OCI-LY3 (cell line): ENCODE measurements around the gene EXPH5.

Experiments used
- H2AFZ ChIP-seq: fragments of 200-600, 300-600 bp; shearing (Covaris generic); 2 replicates; pipeline ENCODE4 v1.6.0; 2014; ENCODE audit warnings: antibody characterized with exemption, low read depth, low read length
- H3K27ac ChIP-seq: fragments of 200-600, 300-600 bp; sonication (generic); 2 replicates; pipeline ENCODE4 v1.5.1; 2014; ENCODE audit warnings: mild to moderate bottlenecking, low read length, moderate library complexity, mixed read lengths
- H3K27me3 ChIP-seq: fragments of 200-600, 300-600 bp; sonication (generic); 2 replicates; pipeline ENCODE4 v1.6.1; 2014; ENCODE audit warnings: low read depth, low read length, mixed read lengths
- H3K36me3 ChIP-seq: fragments of 200-600, 300-600 bp; sonication (generic); replicated peaks from 2 replicates; pipeline ENCODE3; 2014; ENCODE audit warnings: low read depth, low read length, mixed read lengths
- H3K4me1 ChIP-seq: fragments of 300-600, 200-600 bp; sonication (generic); 2 replicates; pipeline ENCODE4 v1.6.1; 2014; ENCODE audit warnings: low read length, mixed read lengths
- H3K4me2 ChIP-seq: fragments of 200-600, 300-600 bp; sonication (generic); 2 replicates; pipeline ENCODE4 v1.6.1; 2014; ENCODE audit warnings: low read length, mixed read lengths
- H3K4me3 ChIP-seq: fragments of 300-600, 200-600 bp; sonication (generic); 2 replicates; pipeline ENCODE4 v1.5.1; 2014; ENCODE audit warnings: antibody characterized with exemption, mild to moderate bottlenecking, low read length, moderate library complexity
- H3K79me2 ChIP-seq: fragments of 300-600, 200-600 bp; shearing (Covaris generic); 2 replicates; pipeline ENCODE4 v1.6.1; 2014; ENCODE audit warnings: mild to moderate bottlenecking, low read length, mixed read lengths
- H3K9ac ChIP-seq: fragments of 300-600, 200-600 bp; shearing (Covaris generic); 2 replicates; pipeline ENCODE4 v1.6.0; 2014; ENCODE audit warnings: mild to moderate bottlenecking, low read length, moderate library complexity
- H3K9me3 ChIP-seq: fragments of 200-600, 300-600 bp; shearing (Covaris generic); 2 replicates; pipeline ENCODE4 v1.6.1; 2014; ENCODE audit warnings: low read length, mixed read lengths; ENCODE audit not compliant: insufficient read depth
- H4K20me1 ChIP-seq: fragments of 200-600, 300-600 bp; sonication (generic); 2 replicates; pipeline ENCODE4 v1.6.1; 2016; ENCODE audit warnings: low read length, mixed read lengths; ENCODE audit not compliant: insufficient read depth
- CTCF ChIP-seq: fragments of 200-600, 300-600 bp; sonication (generic); IDR thresholded peaks from 2 replicates; pipeline ENCODE4 v1.5.1; 2014; ENCODE audit warnings: antibody characterized with exemption, low read length, low read depth
- EZH2phosphoT487 ChIP-seq: fragments of 200-600 bp; shearing (Covaris generic); IDR thresholded peaks from 2 replicates; pipeline ENCODE4 v1.6.1; 2018; ENCODE audit warnings: antibody characterized with exemption, mixed run types, low read depth

EXPH5 gene

GRCh38 chr11:108500169-108500568 is 93.4 kb downstream of the EXPH5 start:
- Histone ChIP-seq H3K4me2 (no peak overlapping the region), H2AFZ (no peak overlapping the region), H4K20me1 (no peaks in the 10 kb centered on the region), H3K27ac (no peak overlapping the region), H3K27me3 (peaks cover 16% of the 10 kb centered on the region), H3K9ac (no peak overlapping the region), H3K79me2 (no peaks in the 10 kb centered on the region), H3K9me3 (no peaks in the 10 kb centered on the region), H3K36me3 (no peaks in the 10 kb centered on the region), H3K4me1 (no peaks in the 10 kb centered on the region), H3K4me3 (no peak overlapping the region)
- TF ChIP-seq EZH2phosphoT487 (no peak), CTCF (no peak)

GRCh38 chr11:108498816-108499408 is 94.7 kb downstream of the EXPH5 start:
- no peak for TF ChIP-seq EZH2phosphoT487
- TF ChIP-seq CTCF: no peak
- Histone ChIP-seq H3K36me3 (no peaks in the 10 kb centered on the region), H3K4me1 (no peaks in the 10 kb centered on the region), H3K79me2 (no peaks in the 10 kb centered on the region), H3K27me3 (peaks cover 16% of the 10 kb centered on the region), H3K27ac (no peak overlapping the region), H4K20me1 (no peaks in the 10 kb centered on the region), H3K9ac (no peak overlapping the region), H3K4me3 (peak overlapping the region; percentile 76), H3K4me2 (peak overlapping the region; percentile 39), H2AFZ (no peak overlapping the region), H3K9me3 (no peaks in the 10 kb centered on the region)

- 0 out of 2 replicates have a peak within 1 kb of the TSS, but pooled peaks have one; percentile 40 for H2AFZ ChIP-seq
- H3K27me3 ChIP-seq: peaks cover 16% of the 10 kb centered on the region
- peak within 1 kb of the TSS; percentile 39 for H3K4me2 ChIP-seq
- TF ChIP-seq EZH2phosphoT487 (no peak), CTCF (no peak)
- H3K79me2 ChIP-seq: no peaks in the 10 kb centered on the region
- H3K36me3 ChIP-seq: no peaks in the 10 kb centered on the region
- H4K20me1 ChIP-seq: no peaks in the 10 kb centered on the region
- H3K4me1 ChIP-seq: no peaks in the 10 kb centered on the region
- H3K9ac ChIP-seq: peak within 1 kb of the TSS; percentile 20; the same call in 1 of the 2 replicates
- H3K4me3 ChIP-seq: peak within 1 kb of the TSS; percentile 76
- no peak within 1 kb of the TSS for H3K27ac ChIP-seq
- no peaks in the 10 kb centered on the region for H3K9me3 ChIP-seq
Observed at GRCh38 chr11:108498046-108498815, 95.3 kb downstream of the EXPH5 start, which contains the start of gene POGLUT3. Gene POGLUT3 (minus strand): TSS chr11:108498384. CDS start chr11:108498366, 18 bp downstream.

GRCh38 chr11:108497317-108498045 is 96.1 kb downstream of the EXPH5 start:
- Histone ChIP-seq H3K79me2 (no peaks in the 10 kb centered on the region), H3K9ac (peak overlapping the region; percentile 1; the same call in 1 of the 2 replicates), H2AFZ (0 out of 2 replicates have a peak overlapping the region, but pooled peaks have one; percentile 40), H3K9me3 (no peaks in the 10 kb centered on the region), H4K20me1 (no peaks in the 10 kb centered on the region), H3K4me2 (peak overlapping the region; percentile 39), H3K36me3 (no peaks in the 10 kb centered on the region), H3K4me3 (peak overlapping the region; percentile 76), H3K27ac (no peak overlapping the region), H3K4me1 (no peaks in the 10 kb centered on the region), H3K27me3 (peaks cover 16% of the 10 kb centered on the region)
- TF ChIP-seq EZH2phosphoT487 (no peak), CTCF (no peak)
